SU-DHL-6 (cell line): Measurements from ENCODE around the gene VWF.
"Not testable (repeated sequence)": the region's sequence is repeated elsewhere in the genome, so short reads cannot be mapped to it uniquely, and the experiment has no call there.

Experiments used
- H2AFZ ChIP-seq: fragments of 200-600 bp; sonication (generic); 2 replicates; pipeline ENCODE4 v1.6.1; 2014; ENCODE audit warnings: low read depth, mild to moderate bottlenecking, moderate library complexity, mixed read lengths, antibody characterized with exemption, low read length; ENCODE audit not compliant: severe bottlenecking
- H3F3A ChIP-seq: fragments of 200-600 bp; shearing (Covaris generic); 2 replicates; pipeline ENCODE4 v1.6.0; 2016; ENCODE audit warnings: antibody characterized with exemption, mild to moderate bottlenecking; ENCODE audit not compliant: insufficient read depth
- H3K27ac ChIP-seq: fragments of 200-600 bp; sonication (generic); 2 replicates; pipeline ENCODE4 v1.5.1; 2016; ENCODE audit warnings: low read depth, mild to moderate bottlenecking, low read length, moderate library complexity, mixed read lengths
- H3K27me3 ChIP-seq: fragments of 200-600 bp; sonication (generic), shearing (Covaris generic); 2 replicates; pipeline ENCODE4 v1.6.0; 2014; ENCODE audit warnings: mild to moderate bottlenecking, low read length
- H3K36me3 ChIP-seq: fragments of 200-600 bp; sonication (generic); 2 replicates; pipeline ENCODE4 v1.6.1; 2014; ENCODE audit warnings: mild to moderate bottlenecking, low read length, mixed read lengths
- H3K4me2 ChIP-seq: fragments of 300-600, 200-600 bp; shearing (Covaris generic), sonication (generic); 2 replicates; pipeline ENCODE4 v1.6.0; 2014; ENCODE audit warnings: low read length, low read depth, mild to moderate bottlenecking; ENCODE audit not compliant: poor library complexity, severe bottlenecking
- H3K4me3 ChIP-seq: fragments of 200-600 bp; sonication (generic); 2 replicates; pipeline ENCODE4 v1.5.1; 2014; ENCODE audit warnings: antibody characterized with exemption, low read length, mild to moderate bottlenecking, mixed read lengths; ENCODE audit not compliant: insufficient read depth, poor library complexity, severe bottlenecking
- H3K79me2 ChIP-seq: fragments of 200-600 bp; sonication (generic); 2 replicates; pipeline ENCODE4 v1.6.1; 2014; ENCODE audit warnings: mild to moderate bottlenecking, low read length, moderate library complexity; ENCODE audit not compliant: insufficient read depth
- H3K9ac ChIP-seq: fragments of 200-600 bp; sonication (generic); 2 replicates; pipeline ENCODE4 v1.7.0; 2014; ENCODE audit warnings: mild to moderate bottlenecking, low read length
- H3K9me2 ChIP-seq: fragments of 200-600 bp; sonication (generic); replicated peaks from 2 replicates; pipeline ENCODE4 v1.6.1; 2014; ENCODE audit warnings: low read length; ENCODE audit not compliant: insufficient read depth
- H3K9me3 ChIP-seq: fragments of 200-600 bp; sonication (generic); 2 replicates; pipeline ENCODE4 v1.6.1; 2014; ENCODE audit warnings: low read length, mixed read lengths; ENCODE audit not compliant: insufficient read depth
- H4K20me1 ChIP-seq: fragments of 200-600 bp; sonication (generic); 2 replicates; pipeline ENCODE4 v1.6.1; 2014; ENCODE audit warnings: low read depth, mild to moderate bottlenecking, antibody characterized with exemption, low read length, moderate library complexity, mixed read lengths
- CTCF ChIP-seq: fragments of 200-600 bp; sonication (generic); IDR thresholded peaks from one replicate; pipeline ENCODE4 v1.5.1; 2017; ENCODE audit warnings: antibody characterized with exemption, mild to moderate bottlenecking, low read length, moderate library complexity; ENCODE audit not compliant: insufficient read depth, poor library complexity, severe bottlenecking
- EZH2phosphoT487 ChIP-seq: fragments of 200-600 bp; sonication (generic), shearing (Covaris generic); conservative IDR thresholded peaks from 2 replicates; pipeline ENCODE4 v1.6.1; 2018; ENCODE audit warnings: mild to moderate bottlenecking, antibody characterized with exemption, low read length, moderate library complexity, mixed read lengths

The VWF gene

GRCh38 chr12:6158749-6159148 is 34.3 kb upstream of the VWF start:
- Histone ChIP-seq H3K9me3 (no peaks in the 10 kb centered on the region), H3K4me2 (no peak overlapping the region), H2AFZ (no peak overlapping the region), H3K4me3 (no peak overlapping the region), H3K36me3 (no peaks in the 10 kb centered on the region), H3K9ac (no peak overlapping the region), H4K20me1 (no peaks in the 10 kb centered on the region), H3F3A (no peaks in the 10 kb centered on the region), H3K9me2 (no peaks in the 10 kb centered on the region), H3K27me3 (no peaks in the 10 kb centered on the region), H3K27ac (no peak overlapping the region), H3K79me2 (no peaks in the 10 kb centered on the region)
- TF ChIP-seq EZH2phosphoT487, result no peak

- Histone ChIP-seq H3K27me3 (no peaks in the 10 kb centered on the region), H3K4me2 (no peak overlapping the region), H3K9me2 (no peaks in the 10 kb centered on the region), H4K20me1 (no peaks in the 10 kb centered on the region), H3F3A (no peaks in the 10 kb centered on the region), H3K36me3 (no peaks in the 10 kb centered on the region), H2AFZ (no peak overlapping the region), H3K9ac (no peak overlapping the region), H3K27ac (no peak overlapping the region), H3K79me2 (no peaks in the 10 kb centered on the region), H3K9me3 (no peaks in the 10 kb centered on the region), H3K4me3 (no peak overlapping the region)
- TF ChIP-seq CTCF (no peak), EZH2phosphoT487 (no peak)
Measured at GRCh38 chr12:6158255-6158654, 33.8 kb upstream of the VWF start.

GRCh38 chr12:6157482-6157881 is 33.0 kb upstream of the VWF start:
- Histone ChIP-seq H3K27ac (no peak overlapping the region), H3K9me3 (no peaks in the 10 kb centered on the region), H3K79me2 (no peaks in the 10 kb centered on the region), H3F3A (no peaks in the 10 kb centered on the region), H3K4me2 (no peak overlapping the region), H3K4me3 (no peak overlapping the region), H3K9me2 (no peaks in the 10 kb centered on the region), H2AFZ (no peak overlapping the region), H3K36me3 (no peaks in the 10 kb centered on the region), H3K27me3 (no peaks in the 10 kb centered on the region), H4K20me1 (no peaks in the 10 kb centered on the region), H3K9ac (no peak overlapping the region)
- TF ChIP-seq CTCF (no peak), EZH2phosphoT487 (no peak)

GRCh38 chr12:6154730-6155459 is 30.4 kb upstream of the VWF start:
- TF ChIP-seq EZH2phosphoT487, result no peak
- no peak for TF ChIP-seq CTCF
- Histone ChIP-seq H3K9me3 (no peaks in the 10 kb centered on the region), H2AFZ (no peak overlapping the region)

GRCh38 chr12:6148722-6149121 is 24.3 kb upstream of the VWF start:
- H4K20me1 ChIP-seq, H3K9me2 ChIP-seq, H2AFZ ChIP-seq, H3K9me3 ChIP-seq, H3F3A ChIP-seq, H3K4me3 ChIP-seq, H3K9ac ChIP-seq, H3K36me3 ChIP-seq, H3K27ac ChIP-seq, H3K4me2 ChIP-seq, H3K27me3 ChIP-seq, H3K79me2 ChIP-seq: not testable (repeated sequence)

More at GRCh38 chr12:6154730-6155459, 30.4 kb upstream of the VWF start:
- no peaks in the 10 kb centered on the region for H3K36me3 ChIP-seq
- H4K20me1 ChIP-seq, result no peaks in the 10 kb centered on the region
- H3K9me2 ChIP-seq, result no peaks in the 10 kb centered on the region
- no peak overlapping the region for H3K4me3 ChIP-seq
- H3K9ac ChIP-seq, result no peak overlapping the region
- no peaks in the 10 kb centered on the region for H3K79me2 ChIP-seq
- H3F3A ChIP-seq, result no peaks in the 10 kb centered on the region
- no peak overlapping the region for H3K27ac ChIP-seq
- no peaks in the 10 kb centered on the region for H3K27me3 ChIP-seq
- no peak overlapping the region for H3K4me2 ChIP-seq
